ENCODE results near the gene CDH18.
A peak's percentile ranks its signal among the peaks of the same experiment; 100 is the strongest.

The CDH18 gene

GRCh38 chr5:19928562-19929421 lies 59.2 kb downstream of the CDH18 start:
- peak; percentile 46 for DNase-seq

- no peak for DNase-seq
These were observed 60.1 kb downstream of the CDH18 start for GRCh38 chr5:19927919-19928318.

DNA sequence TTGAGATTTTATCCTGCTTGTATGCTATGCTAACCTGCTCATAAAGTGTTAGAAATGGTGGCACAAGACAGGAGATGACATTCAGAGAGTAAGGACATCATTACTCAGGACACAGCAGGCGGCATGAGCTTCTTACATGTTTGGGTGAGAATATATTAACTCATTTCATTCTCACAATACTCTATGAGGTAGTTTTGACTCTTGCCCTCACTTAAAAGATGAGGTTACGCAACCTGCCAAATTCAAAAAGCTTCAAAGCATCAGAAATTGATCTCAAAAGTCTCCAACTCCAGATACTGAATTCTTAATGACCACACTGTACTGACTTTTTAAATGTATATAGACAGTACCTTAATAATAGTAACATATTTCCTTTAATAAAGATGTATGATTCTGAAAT lies 60.8 kb downstream of the CDH18 start:
- DNase-seq, result no peak

- DNase-seq, result no peak
These were observed 64.3 kb downstream of the CDH18 start for GRCh38 chr5:19923742-19924141.

GRCh38 chr5:19920761-19921160 lies 67.2 kb downstream of the CDH18 start:
- DNase-seq, result no peak

DNA sequence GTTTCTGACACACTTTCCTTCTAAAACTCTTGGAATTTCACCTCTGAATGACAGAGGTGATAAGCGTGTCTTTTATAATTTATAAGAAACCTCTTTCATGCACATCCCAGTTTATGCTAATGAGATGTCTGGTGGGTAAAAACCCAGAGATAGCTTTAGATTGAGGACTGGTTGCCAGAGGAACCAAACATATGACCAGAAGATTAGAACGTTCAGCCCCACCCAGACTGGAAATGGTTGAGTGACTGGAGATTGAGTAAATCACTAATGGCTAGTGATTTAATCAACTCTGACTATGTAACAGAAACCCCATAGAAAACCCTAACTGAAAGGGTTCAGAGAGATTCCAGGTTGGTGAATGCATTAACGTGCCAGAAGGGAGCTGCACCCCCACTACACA lies 69.2 kb downstream of the CDH18 start:
- DNase-seq, result no peak

DNA sequence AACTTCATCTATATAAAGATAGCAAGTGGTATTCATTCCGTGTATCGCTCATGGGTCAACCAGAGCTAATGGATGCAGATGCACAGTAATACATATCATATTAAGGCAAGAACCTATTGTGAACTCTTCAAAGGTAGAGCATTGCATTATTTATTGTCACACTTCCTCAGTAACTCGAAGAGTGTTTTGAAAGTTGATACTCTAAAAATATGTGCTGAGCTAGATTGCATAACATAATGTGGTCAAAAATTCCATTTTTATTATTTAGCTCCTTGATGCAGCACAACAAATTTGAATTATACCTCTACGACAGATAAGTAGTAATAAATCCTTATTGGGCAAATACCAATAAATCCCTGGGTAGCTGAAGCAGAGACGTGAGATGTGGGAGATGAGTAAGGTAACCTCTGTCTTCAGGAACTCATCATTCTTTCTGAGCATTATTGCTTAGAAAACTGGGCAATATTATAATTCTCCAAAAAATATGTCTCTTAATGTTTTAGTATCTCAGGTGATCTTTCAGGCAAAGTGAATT lies 70.3 kb downstream of the CDH18 start:
- DNase-seq, result no peak

- DNase-seq, result no peak
These were observed 77.9 kb downstream of the CDH18 start for GRCh38 chr5:19910136-19910535.

DNA sequence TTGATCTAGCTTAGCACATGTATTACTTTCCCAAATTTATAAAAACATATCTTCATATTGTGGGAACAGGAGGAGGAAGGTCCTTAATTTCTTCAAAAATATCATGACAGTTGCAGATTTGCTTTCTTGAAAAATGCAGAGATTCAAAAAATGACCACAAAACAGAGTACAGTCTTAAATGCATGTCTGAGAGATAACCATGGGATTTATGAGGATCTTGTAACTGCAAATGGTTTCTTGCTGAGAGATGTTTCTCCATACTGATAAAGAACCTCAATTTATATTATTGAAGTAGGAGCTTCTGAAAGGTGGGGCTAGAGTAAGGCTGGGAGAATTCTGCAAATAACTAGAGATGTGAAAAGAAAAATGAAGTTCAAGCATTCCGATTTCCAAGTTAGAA lies 83.2 kb downstream of the CDH18 start:
- DNase-seq, result no peak

- no peak for DNase-seq
These were observed 84.4 kb downstream of the CDH18 start for GRCh38 chr5:19903611-19904010.

- no peak for DNase-seq
These were observed 85.6 kb downstream of the CDH18 start for GRCh38 chr5:19902316-19902934.

GRCh38 chr5:19900269-19900668 lies 87.7 kb downstream of the CDH18 start:
- no peak for DNase-seq

DNA sequence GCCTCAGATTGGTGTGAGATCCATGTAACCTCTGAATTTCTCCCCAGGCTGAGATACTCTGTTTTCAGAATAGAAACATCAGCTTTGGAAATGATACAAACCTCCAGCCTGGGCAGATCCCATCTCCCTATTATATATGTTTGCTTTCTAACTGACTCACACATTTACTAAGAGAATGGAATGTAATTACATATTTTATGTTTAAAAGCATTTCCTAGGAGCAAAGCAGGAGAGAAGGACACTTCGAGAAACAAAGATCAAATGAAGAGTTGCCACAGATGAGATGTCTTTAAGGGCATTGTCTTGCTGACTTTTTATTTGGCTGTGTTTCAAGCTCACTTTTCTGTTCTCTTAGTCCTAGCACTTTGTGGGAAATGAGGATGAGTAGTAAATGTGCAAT lies 96.3 kb downstream of the CDH18 start:
- DNase-seq, result no peak

DNA sequence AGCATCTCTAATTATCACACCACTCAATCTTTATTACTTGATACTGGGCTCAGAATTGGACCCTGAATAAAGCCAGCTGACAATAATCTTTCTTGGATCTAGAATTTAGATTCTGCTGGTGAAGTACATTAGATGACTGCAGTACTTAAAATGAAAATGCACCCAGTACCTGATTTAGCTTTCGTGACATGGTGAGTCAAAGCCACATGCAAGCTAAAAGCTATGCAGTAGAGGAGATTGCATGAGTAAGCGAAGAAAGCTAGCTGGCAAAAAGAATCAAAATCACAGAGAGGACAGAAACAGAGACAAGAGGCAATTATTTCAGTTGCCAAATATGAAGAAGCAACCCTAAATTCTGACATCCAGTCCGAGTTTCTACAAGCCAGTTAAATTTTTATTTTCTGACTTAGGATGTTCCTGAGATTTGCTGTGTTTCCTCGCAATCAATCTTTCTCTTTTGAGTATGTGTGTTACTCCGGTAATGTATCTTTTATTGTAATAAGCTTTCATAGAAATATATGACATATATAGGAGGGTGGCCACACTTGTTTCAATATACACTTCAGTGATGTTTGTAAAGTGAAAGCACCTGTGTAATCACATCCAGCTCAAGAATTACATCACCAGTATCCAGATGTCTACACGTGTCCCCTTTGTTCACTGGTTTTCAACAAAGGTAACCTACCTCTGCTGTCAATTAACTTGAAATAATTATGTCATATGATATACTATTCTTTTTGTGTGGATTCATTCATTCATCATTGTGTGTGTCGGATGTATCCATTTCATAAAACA lies 101.7 kb downstream of the CDH18 start:
- peak; percentile 67 for DNase-seq

GRCh38 chr5:19885040-19885824 lies 102.8 kb downstream of the CDH18 start:
- DNase-seq, result no peak

GRCh38 chr5:19880859-19881436 lies 107.1 kb downstream of the CDH18 start:
- DNase-seq, result no peak

DNA sequence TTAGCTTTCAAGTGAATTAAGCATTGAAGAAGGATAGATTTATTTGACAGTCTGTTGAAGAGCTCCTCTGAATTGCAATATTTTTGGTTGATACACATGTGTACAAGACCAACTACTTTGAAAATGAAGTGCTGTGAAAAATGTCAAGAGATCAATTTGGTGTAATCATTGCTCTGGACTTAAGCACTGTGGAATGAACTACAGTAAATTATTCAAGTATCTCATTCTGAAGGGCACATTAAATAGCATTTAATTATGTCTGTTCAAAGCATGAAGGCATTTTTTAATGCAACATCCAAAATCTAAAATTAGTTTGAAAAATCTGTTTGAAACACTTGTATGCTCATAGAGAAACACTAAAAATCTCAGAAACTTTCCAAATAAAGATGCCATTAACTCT lies 107.5 kb downstream of the CDH18 start:
- no peak for DNase-seq

DNA sequence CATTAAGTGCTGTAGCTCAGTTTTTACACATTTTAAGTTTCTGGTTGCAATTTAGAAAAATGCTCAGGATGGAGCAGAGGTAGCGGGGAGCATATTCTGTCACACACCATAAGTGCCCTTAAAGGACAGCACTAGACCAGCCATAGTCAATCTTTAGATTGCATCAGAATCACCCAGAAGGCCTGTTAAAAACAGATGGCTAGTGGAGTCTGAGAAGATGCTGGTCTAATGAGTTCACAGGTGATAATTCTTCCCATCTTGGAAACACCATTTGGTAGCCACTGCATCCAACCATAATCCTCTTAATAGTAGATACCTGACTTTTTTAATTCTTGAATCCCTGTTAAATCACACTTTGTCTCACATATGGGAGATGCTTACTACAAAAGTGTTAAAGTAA lies 113.2 kb downstream of the CDH18 start:
- DNase-seq, result no peak

- peak; percentile 9 for DNase-seq
These were observed 121.9 kb downstream of the CDH18 start for GRCh38 chr5:19866090-19866450.

DNA sequence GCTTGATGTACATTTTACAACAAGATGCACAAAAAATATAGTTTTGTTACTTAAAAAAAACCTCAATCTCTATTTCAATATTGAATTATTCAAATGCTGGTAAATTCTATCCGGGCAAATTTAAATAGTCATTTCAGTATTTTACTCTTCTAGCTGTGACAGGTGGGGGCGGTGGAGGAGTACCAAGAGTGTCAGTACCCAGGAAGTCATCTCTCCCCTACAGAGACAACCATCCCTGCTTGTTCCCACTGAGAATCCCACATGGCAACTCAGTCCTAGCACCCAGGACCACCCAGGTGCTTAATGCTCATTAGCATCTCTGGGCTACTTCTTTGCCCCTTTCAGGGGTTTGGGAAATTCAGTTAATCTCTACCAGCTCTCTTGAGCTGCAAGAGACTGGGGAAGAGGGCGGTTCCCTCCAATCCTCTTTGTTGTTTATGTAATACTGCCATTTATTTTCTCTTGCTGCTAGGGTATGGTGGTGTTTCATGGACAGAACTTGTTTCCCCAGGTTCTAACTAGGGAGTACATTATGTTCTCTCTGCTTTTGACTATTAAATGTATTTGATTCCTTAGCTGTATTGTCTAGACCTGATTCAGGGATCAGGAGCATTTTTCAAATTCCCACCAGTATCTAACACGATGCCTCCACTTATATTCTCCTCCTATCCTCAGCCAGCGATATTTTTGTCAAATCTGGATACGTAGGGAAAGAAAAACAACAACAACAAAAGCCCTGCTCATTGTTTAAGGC lies 122.5 kb downstream of the CDH18 start:
- DNase-seq, result no peak

DNA sequence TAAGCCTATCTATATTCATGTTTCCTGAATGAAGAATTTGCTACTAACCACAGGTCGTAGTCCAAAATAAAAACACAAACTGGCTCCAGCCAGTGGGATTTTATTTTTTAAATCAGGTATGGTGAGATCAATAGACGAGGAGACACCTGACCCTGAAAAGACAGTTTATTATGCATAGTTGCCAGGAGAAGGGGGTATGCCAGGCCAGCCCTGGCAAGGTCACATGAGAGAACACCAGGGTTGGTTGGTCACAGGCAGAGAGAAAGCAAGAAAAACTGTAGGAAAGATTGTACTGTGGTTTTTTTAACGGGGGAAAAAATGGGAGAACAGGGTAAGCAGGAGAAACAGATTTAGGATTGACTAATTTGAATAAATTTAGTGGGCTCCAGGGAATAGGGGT lies 125.3 kb downstream of the CDH18 start:
- DNase-seq, result no peak

GRCh38 chr5:19859020-19859419 lies 129.0 kb downstream of the CDH18 start:
- no peak for DNase-seq

Measured in amniotic stem cell (primary cell).